ENCODE measurements around the gene TRAPPC4. TPM values are rescaled to one million over a fixed set of nuclear protein-coding genes. Genes with fewer than 3 reads are reported as not detected.
"Not testable (repeated sequence)": the region's sequence is repeated elsewhere in the genome, so short reads cannot be mapped to it uniquely, and the experiment has no call there.

The TRAPPC4 gene
- total RNA-seq, 3 donors from 2014 or later = 52.6 to 63.7 (median 60.0) TPM

DNA sequence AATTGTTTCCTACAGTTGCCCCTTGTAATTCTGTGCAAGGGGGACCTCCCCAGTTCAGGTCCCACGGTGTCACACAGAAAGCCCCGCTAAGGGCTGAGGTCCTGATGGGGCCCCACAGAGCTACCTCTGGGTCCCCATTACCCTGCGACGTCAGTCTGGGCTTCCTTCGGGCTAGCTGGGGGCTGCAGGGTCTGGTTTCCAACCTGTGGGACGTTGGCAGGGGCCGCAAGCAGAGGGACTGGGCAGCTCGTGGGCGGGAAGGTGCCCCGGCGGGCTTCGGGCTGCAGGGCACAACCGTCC, 11.4 kb downstream of the TRAPPC4 start:
- H3K4me3 ChIP-seq = peak overlapping the region; percentile 62 to 86 (median 81)
- no peaks in the 10 kb centered on the region for H3K27me3 ChIP-seq
- H3K36me3 ChIP-seq = no peaks in the 10 kb centered on the region
- no peaks in the 10 kb centered on the region for H3K9me3 ChIP-seq
- intact Hi-C loops (cut with DNase I; ENCODE audit: low total_unique reads) = no loop called here
- peaks cover 0 to 19% of the 10 kb centered on the region in 2 donors for H3K4me1 ChIP-seq
- TF ChIP-seq, protein P1, sequence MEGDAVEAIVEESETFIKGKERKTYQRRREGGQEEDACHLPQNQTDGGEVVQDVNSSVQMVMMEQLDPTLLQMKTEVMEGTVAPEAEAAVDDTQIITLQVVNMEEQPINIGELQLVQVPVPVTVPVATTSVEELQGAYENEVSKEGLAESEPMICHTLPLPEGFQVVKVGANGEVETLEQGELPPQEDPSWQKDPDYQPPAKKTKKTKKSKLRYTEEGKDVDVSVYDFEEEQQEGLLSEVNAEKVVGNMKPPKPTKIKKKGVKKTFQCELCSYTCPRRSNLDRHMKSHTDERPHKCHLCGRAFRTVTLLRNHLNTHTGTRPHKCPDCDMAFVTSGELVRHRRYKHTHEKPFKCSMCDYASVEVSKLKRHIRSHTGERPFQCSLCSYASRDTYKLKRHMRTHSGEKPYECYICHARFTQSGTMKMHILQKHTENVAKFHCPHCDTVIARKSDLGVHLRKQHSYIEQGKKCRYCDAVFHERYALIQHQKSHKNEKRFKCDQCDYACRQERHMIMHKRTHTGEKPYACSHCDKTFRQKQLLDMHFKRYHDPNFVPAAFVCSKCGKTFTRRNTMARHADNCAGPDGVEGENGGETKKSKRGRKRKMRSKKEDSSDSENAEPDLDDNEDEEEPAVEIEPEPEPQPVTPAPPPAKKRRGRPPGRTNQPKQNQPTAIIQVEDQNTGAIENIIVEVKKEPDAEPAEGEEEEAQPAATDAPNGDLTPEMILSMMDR (IDR thresholded peaks at IDR 0.05) = no peak
- no peak for TF ChIP-seq POLR2AphosphoS5 (IDR thresholded peaks at IDR 0.05)
- TF ChIP-seq POLR2A (IDR thresholded peaks at IDR 0.05) = no peak
- DNase-seq (ENCODE audit: low spot score in 2 of 2) = no peak
- peak overlapping the region; percentile 86 to 90 for H3K27ac ChIP-seq

DNA sequence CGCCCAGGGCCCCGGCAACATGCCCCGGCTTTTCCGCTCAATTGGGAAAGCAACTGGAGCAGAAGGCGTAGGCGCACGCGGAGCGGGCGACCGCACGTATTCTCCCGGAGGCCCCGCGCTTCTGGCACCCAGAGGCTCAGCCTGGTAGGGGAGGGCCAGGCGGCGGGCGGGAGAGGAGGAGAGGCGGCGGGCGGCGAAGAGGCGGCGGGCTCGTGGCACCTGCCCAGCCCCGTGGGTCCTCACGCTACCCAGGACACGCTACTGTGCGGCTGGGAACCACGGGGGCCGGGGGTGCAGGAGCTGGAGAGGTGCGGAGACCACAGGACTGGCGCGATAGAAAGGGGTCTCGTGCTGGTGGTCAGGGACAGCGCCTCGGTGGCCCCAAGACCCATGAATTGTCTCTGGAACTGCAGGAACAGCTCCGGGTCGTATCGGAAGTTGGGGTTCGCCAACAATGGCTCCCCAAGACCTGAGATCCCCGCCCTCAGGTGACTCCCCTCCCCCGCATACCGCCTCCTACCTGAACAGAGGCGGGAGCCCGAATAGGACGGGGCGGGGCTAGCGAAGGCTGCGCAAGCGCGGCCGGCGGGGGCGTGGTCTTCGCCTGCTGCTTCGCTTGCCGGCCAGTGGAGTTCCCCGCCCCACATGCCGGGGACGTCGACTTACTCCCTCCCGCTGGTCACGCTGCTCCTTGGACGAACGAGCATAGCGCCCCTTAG, 11.9 kb downstream of the TRAPPC4 start, which contains the start of gene SLC37A4:
Gene SLC37A4 (minus strand): TSS at position 549 of the 719 bp plus-strand sequence.
- peak within 1 kb of the TSS; percentile 86 to 90 for H3K27ac ChIP-seq
- no peaks in the 10 kb centered on the region for H3K36me3 ChIP-seq
- H3K27me3 ChIP-seq = no peaks in the 10 kb centered on the region
- H3K4me3 ChIP-seq = peak within 1 kb of the TSS; percentile 62 to 86 (median 81)
- H3K9me3 ChIP-seq = no peaks in the 10 kb centered on the region
- peaks cover 0 to 19% of the 10 kb centered on the region in 2 donors for H3K4me1 ChIP-seq
- intact Hi-C loops (cut with DNase I; ENCODE audit: low total_unique reads) = no loop called here
- DNase-seq (ENCODE audit: low spot score in 2 of 2) = peak; percentile 98
- peak in 2 of 3 donors; percentile 42 to 49 for TF ChIP-seq POLR2AphosphoS5 (IDR thresholded peaks at IDR 0.05)
- no peak for TF ChIP-seq POLR2A (IDR thresholded peaks at IDR 0.05)
- TF ChIP-seq, protein P1 (IDR thresholded peaks at IDR 0.05) = peak in 2 of 3 donors; percentile 89 to 90

DNA sequence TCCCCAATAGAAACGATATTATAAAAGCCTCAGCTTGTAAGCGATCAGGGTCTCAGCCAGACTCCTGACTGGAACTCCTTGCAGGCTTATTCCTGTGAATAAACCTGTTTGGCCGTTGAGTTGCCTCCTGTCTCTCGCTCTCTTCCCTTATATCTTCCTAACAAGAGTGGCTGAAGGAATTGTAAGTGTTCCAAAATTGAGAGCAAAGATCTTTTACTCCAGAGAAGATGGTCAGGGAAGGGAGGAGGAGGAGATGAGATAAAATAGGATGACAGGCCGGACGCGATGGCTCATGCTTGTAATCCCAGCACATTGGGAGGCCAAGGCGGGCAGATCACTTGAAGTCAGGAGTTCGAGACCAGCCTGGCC, 13.3 kb downstream of the TRAPPC4 start:
- no peaks in the 10 kb centered on the region for H3K36me3 ChIP-seq
- peaks cover 0 to 19% of the 10 kb centered on the region in 2 donors for H3K4me1 ChIP-seq
- no peak for DNase-seq (ENCODE audit: low spot score in 2 of 2)
- TF ChIP-seq POLR2A (IDR thresholded peaks at IDR 0.05) = no peak
- TF ChIP-seq, protein P1 (IDR thresholded peaks at IDR 0.05) = no peak
- no peak for TF ChIP-seq POLR2AphosphoS5 (IDR thresholded peaks at IDR 0.05)
- H3K27ac ChIP-seq = no peak overlapping the region
- no peaks in the 10 kb centered on the region for H3K9me3 ChIP-seq
- no peak overlapping the region for H3K4me3 ChIP-seq
- intact Hi-C loops (cut with DNase I; ENCODE audit: low total_unique reads) = no loop called here
- H3K27me3 ChIP-seq = no peaks in the 10 kb centered on the region

DNA sequence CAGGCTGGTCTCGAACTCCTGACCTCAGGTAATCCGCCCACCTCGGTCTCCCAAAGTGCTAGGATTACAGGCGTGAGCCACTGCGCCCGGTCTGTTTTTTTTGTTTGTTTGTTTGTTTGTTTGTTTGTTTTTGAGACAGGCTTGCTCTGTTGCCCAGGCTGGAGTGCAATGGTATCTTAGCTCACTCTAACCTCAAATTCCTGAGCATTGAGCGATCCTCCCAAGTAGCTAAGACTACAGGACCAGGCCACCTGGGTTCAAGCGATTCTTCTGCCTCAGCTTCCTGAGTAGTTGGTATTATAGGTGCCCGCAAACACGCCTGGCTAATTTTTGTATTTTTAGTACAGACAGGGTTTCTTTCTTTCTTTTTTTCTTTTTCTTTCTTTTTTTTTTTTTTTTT, 14.9 kb downstream of the TRAPPC4 start:
- H3K27me3 ChIP-seq; H3K36me3 ChIP-seq; H3K4me3 ChIP-seq; H3K9me3 ChIP-seq; intact Hi-C loops (cut with DNase I; ENCODE audit: low total_unique reads); H3K27ac ChIP-seq; DNase-seq (ENCODE audit: low spot score in 2 of 2): not testable (repeated sequence)
- H3K4me1 ChIP-seq = peaks cover 0 to 16% of the 10 kb centered on the region in 2 donors

DNA sequence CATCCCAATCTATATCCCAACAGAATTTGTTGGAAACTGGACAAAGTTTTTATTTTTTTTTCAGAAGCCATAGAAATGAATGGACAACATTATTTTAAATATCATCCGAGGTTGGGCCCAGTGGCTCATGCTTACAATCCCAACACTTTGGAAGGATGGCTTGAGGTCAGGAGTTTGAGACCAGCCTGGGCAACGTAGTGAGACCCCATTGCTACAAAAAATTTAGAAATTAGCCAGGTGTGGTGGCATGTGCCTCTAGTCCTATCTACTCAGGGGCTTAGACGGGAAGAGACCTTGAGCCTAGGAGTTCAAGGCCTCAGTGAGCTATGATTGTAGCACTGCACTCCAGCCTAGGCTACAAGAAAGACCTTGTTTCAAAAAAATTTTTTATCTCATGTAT, 16.2 kb downstream of the TRAPPC4 start:
- no peaks in the 10 kb centered on the region for H3K36me3 ChIP-seq
- H3K4me1 ChIP-seq = peaks cover 0 to 2% of the 10 kb centered on the region in 2 donors
- H3K4me3 ChIP-seq = no peak overlapping the region
- intact Hi-C loops (cut with DNase I; ENCODE audit: low total_unique reads) = no loop called here
- no peaks in the 10 kb centered on the region for H3K9me3 ChIP-seq
- no peak overlapping the region for H3K27ac ChIP-seq
- TF ChIP-seq POLR2A (IDR thresholded peaks at IDR 0.05) (no peak), POLR2AphosphoS5 (IDR thresholded peaks at IDR 0.05) (no peak)
- TF ChIP-seq, protein P1 (IDR thresholded peaks at IDR 0.05) = no peak
- H3K27me3 ChIP-seq = no peaks in the 10 kb centered on the region
- no peak for DNase-seq (ENCODE audit: low spot score in 2 of 2)
